NCI-H1092 (cell line): ENCODE results near the gene ROS1.

Experiments used
- DNase-seq: peaks from one replicate; lab custom pipeline; 2025; lab: John Stamatoyannopoulos, UW

The ROS1 gene

DNA sequence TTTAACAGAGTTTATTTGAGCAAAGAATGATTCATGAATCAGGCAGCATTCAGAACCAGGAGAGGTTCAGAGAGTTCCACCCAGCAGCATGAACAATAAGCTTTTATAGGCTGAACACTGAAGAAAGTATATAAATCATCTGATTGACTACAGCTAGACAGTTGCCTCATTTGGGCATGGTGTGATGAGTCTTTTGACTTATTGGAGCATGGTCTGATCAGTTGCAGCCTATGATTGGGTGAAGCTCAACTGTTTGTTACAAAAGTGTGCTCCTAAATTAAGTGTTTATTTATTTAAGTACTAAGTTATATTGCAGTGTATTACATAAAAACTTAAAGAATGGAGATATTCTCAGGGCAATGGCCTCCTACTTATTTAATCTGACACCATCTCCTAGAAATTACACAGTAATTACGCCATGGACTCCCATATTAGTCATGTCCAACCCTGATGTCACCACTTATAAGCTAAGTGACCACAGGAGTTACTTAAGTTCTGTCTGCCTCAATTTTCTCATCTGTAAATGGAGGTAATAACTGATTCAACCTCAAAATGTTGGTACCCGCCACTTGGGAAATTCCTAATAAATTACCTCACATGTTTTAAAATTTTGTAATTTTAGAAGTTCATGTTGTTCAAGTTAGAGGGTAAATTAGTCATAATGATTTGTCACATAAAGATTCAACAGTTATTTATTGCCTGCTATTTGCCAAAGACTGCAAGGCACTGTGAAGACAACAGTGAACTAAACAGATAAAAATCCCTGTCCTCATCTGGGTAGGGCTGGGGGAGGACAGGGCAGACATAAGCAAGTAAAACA, 15.2 kb upstream of the ROS1 start:
- DNase-seq, result no peak

DNA sequence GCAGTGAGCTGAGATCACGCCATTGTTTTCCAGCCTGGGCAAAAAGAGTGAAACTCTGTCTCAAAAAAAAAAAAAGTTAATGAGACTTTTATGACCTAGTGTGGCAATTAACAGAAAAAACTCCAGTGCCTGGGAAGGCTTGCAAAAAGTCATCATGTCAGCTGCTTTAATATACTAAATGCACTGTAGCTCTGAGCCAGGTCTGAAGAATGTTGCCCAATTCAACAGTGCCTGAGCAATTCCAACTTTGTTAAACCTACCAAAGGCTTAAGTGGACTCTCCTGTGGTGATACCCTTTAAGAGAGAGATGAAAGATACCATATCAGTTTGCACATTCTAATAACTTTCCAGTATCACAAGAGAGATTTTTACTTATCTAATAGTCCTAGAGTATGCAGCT, 6.5 kb upstream of the ROS1 start:
- DNase-seq, result no peak

DNA sequence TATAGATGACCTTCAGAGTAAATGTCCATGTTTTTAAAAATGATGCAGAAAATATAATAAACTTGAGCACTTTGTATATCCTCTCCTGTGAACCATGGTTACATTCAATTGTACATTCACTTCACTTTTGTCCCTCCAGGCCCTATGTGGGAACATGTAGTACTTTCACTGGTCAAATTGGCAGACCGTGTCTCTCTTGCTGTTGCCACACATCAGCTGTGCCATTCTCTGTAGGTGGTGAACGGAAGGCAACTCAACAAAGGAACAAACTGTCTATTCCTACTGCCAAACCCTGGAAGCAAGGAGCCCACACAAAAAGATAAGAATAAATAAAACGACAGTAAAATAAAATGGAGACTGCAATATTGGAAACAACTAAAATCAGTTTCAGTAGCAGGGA, 2.0 kb downstream of the ROS1 start:
- no peak for DNase-seq

DNA sequence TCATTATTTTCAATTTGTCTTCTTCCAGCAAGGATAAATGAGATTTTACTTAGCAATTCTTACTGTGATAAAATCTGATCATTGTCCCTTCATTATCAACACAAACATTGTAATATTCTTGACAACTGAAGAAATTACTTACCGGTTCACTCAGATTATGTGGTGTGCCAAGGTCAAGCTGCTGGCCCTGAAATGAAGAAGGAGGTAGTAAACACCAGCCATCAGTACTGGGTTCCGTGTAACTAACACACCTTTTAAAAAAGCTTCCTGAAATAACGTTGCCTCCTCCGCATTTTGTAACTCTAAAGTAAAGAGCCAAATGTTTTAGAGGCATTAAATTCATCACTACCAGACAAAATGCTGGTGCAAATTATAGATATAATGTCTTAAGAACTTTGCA, 7.4 kb downstream of the ROS1 start:
- DNase-seq, result no peak

DNA sequence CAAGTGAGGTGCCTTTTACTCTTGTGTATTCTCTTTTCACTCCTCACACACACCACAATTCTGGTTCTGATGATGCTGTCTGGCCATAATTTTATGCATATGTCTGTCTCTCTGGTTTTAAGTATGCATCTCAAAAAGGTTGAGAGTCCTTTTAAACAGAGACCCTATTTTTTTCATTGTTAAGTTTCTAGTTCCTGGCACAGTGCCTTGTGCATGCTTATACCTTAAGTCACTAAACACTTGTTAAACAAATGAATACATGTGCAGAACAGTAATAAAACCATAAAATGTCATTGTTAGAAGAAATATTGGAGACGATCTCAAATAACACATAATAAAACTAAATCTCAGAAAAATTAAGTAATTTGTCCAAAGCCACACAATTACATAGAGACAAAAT, 7.9 kb downstream of the ROS1 start:
- no peak for DNase-seq

DNA sequence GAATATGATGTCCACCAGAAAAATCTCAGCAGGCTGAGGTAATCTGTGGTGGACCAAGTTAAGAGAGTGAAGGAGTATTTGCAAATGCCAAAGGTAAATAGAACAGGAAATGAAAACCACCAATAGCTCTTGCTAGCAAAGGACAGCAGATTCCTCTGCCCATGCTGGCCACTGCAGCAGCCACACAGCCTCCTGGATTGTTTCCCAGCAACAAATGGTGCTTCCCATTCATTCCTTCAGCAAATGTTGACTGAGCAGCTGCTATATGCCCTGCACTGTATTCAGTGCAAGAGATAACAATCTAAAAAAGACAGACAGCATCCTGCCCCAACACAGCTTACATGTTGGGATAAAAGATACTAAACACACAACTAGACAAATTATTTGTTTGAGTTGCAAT, 11.0 kb downstream of the ROS1 start:
- DNase-seq, result no peak

DNA sequence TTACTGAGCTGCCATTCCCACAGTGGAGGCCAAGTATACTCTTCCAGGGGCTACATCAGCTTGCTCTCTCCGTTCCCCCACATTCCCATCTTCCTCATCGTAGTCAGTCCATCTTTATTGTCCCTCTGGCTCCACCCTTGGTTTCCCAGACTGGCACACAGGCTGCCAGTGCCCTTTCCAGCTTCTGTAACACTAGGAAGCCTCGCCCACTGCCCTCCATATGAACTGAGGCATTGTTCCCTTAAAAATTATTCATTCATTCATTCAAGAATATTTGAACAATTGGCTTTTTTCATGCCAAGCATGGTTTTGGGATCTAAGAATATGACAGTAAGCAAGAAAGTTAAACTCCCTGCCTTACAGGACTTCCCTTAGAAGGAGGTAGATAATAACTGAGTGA, 14.3 kb downstream of the ROS1 start:
- no peak for DNase-seq

DNA sequence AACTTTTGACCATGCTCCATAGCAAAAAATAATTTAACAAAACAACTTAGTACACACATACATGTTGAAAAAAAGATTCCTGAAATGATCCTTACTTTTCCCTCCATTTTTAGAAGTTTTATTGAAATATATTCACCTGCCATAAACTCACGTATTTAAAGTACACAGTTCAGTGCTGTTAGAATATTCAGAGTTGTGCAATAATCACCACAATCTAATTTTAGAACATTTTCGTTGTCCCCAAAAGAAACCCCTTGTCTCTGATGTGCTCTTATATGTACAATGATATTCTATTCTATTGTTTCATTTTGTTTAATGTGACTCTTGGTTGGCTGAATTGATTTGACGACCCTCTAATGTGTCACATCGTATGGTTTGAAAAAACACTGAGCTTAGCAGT, 15.9 kb downstream of the ROS1 start:
- DNase-seq, result no peak

DNA sequence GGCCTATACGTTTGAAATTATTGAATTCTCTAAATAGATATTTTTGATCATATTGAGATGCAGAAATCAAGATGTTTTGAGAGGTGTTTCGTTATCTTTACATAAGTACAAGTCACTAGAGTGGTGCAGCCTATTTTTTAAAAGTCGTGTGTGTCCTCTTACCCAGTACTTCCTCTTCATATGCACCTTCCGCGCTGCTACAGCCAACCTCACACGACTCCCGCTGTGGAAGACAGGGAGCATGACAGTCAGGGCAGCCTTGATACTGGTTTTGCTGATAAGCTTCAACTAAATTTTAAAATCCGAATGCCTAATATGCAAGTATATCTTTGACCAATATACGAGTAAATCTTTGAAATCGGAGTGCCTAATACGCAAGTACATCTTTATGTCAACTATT, 16.3 kb downstream of the ROS1 start:
- DNase-seq, result no peak

DNA sequence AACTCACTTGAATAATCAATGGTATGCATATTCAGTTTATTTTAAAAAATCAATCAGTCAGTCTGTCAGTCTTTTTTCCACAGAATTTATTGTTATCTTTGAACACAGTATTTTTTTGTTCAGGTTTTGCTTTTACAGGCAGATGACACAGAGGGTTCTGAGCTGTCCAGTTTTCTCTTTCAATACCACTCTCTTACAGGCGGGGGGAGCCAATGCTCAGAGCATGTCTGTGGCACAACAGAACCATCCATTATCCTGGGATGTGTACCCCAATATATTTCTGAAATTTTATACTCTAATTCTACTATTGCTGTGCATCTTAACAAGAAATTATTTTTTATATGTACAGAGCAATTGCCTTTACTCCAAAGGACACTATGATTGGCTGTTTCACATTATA, 21.2 kb downstream of the ROS1 start:
- no peak for DNase-seq

DNA sequence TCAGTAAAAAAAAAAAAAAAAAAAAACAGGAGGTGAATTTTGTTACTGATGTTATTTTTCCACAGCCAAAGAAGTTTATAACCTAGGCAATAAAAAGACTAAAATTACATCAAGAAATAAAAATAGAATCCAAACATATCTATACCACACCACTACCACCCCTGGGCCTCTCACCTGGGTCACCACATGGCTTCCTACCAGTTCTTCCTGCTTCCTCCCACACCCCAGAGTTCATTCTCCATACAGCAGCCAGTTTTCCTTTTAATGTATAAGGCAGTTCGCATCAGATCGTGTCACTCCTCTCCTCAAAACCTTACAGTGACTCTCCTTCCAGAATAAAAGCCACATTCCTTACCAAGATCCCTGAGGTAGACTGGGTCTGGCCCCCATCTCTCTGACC, 23.9 kb downstream of the ROS1 start:
- DNase-seq, result no peak

DNA sequence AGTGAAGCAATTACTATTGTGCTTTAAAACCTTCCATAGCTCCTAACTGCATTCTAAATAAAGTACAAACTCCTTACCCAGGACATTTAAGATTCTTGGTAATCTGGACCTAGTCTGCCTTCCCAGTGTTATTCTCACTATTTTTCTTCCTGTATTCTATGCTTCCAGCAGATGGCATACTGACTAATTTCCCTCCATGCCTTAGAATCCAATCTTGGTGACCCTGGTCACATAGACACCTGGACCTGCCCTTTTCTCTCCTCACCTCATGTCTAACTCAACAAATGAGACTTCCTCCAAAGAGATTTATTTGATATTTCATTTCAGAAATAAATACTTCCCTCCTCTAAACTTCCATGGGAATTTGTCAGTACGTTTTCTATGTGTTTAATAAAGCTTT, 25.8 kb downstream of the ROS1 start:
- no peak for DNase-seq

DNA sequence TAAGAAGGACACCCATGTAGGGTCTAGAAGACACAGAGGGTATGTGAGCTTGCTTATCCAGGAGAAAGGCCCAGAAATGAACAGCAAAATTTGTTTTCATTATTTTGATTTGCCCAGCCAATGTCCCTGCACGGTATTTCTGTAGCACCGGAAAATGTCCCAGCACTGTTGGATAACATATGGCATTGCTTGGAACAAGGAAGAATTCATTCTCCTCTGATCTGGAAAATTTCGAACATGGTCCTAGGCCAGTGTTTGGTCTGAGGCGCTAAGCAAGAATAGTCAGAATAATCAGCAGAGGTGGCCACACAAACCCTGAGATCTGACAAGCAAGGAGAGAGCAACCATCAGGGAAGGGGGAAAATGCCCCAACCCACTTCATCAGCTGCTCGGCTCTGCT, 26.6 kb downstream of the ROS1 start:
- DNase-seq, result no peak

DNA sequence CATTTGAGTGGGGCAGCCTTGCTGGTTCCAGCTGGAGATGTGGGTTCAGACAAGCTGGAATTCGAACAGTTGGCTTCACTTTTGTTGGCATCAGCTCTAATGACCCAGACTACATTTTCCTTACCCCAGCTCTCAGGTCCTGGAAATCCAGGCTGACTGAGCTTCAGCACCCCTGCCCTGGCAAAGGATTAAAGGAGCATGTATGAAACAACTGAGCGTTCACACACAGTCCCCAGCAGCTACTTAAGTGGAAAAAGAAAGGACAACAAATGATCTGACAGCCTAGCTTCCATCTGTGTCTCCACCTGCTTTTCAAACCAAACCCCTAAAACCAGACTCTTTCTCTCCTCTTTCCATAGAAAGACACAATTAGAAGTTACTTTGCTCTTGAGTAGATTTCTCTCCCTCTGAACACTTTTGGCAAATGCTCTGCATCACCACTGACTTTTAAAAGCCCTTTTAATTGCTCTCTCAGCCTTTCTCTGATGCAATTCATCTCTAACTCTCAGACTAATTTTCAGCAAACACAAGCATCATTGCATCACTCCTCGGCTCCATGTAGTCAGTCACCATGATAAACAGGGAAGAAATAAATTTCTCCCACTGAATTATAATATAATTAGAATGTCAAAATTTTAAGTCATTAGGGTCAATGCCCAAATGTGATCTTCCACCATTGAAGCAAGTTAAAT, 28.1 kb downstream of the ROS1 start:
- no peak for DNase-seq

DNA sequence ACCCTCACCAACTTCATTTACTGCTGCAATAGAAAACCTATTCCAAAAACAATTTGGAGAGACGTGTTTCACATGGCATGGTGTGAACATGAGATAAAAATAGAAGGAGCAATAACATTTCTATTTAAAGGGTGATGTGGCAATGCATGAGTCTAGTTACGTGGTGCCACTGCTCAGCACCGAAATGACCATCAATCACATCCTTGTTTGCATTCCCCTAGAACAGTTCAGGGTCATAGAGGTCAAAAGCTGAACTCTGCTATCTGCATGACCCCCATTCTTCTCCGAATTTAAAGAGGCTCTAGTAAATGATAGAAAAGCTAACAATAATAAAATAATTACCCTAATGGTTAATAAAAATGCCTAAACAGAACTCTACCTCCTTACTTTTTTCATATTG, 29.5 kb downstream of the ROS1 start:
- DNase-seq, result no peak

DNA sequence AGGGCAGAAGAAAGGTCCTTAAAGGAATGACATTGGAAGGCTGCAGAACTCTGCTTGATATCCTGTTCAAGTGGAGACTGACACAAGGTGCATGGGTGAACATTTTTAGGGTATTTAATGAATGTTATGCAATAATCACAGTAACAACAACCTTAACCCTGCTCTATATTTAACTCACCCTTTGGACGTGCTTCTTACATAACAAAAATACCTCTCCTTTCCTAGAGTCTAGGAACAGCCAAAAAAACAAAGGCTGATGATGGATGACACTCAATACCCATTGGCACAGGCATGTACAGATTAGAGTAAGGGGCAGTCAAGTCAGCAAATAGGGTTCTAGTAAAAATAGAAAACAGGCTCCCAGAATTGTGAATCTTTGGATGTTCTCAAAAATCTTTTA, 30.6 kb downstream of the ROS1 start:
- no peak for DNase-seq

DNA sequence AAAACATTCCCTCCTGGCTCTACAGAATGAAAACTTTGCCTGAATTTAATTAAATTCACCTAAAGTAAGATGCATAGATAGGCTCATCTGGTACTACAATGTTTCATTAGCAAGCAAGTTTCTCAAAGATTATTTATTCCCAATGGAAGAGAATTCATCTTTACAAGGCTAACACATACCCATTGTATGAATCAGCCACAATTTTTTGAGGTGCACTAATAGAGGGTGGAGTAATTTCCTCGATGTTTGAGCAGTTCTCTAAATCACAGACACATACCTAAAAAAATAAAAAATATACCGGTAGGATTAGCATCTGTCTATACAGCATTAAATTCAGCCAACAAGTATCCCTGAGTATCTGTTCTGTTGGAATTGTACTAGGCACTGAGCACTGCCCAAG, 32.7 kb downstream of the ROS1 start:
- no peak for DNase-seq

DNA sequence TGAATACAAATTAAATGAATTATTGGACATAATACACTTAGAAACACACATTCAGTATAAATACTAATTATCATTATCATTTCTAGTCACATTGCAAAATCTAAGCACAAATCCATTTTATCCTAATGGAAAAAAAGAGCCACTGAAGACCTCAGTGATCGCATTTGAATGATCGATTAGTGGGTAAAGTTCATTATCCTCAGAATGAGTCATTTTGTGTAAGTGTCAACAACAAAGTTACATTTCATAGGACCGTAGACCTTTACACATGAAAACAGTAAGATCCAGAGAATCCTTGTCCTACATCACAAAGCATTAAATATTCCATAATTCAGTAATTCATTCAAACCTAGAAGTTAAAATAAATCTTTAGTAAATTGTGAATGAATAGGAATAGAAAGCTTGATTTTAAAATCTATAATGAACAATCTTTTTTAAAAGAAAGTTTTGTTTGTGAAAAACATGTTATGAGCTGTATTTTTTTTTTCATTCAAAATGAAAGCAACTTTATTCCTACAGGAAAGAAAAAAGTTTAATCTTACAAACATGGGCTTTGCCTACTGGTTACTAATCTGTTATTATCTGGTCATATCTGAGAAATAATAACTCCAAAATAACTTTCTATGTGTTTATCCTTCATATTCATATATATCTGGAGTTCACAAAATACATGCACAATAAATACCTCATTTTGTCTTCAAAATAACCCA, 33.7 kb downstream of the ROS1 start:
- DNase-seq, result no peak

DNA sequence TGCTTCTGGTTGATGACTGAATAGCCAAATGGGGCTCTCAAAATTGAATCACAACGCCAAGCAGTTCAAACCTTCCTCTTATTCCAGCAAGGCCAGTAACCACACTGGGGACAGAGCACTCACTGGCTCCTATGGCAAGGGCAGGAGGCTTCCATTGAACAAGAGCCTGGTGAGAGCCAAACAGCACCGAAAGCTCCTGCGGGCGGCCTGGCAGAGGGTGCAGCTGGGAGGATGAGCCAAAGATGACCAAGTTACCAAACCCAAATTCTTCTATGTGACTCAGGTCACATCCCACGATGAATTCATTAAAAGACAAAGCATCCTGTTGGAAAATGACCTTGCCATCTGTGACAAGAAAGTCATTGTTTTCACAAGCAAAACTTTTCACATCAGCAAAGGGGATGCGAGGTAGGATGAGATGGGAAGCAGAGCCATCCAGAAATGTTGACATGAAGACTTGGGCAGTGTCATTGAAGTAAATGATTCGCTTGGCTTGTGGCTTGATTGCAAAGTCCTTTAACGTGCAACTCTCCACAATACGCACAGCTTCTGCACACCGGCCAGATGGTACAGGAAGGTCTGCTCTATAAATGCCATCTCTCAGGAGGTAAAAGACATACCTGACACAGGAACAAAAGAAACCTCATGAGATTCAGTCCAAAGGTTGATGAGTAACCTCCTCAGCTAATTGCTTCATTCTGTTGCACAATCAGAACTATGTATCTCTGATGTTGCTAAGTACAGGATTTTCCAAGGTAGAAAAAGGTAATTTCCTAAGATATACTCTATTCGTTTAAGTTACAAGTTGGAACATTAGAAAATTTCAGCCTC, 36.3 kb downstream of the ROS1 start:
- no peak for DNase-seq

DNA sequence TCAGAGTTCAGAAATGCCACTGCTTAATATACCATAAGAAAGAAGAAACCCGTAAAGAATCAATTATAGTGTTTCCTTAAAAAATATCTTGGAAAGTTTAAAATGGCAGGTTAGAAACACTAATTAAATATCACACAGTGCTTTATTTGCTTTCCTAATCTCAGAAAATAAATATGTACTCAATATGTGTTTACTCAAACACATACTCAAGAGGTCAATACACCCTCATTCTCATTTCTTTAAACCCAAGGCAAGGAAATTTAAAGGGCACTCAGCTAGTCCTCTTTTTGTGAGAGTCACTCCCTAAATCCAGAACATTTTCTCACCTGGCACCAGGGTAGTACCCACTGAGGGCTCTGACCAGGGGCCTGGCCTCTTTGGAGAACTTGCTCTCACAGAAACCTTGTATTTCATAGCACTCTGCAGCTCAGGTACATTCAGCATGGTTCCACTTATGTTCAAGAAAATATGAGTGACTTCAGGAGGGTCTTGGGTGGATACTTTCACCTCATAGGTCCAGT, 38.2 kb downstream of the ROS1 start:
- DNase-seq, result no peak

DNA sequence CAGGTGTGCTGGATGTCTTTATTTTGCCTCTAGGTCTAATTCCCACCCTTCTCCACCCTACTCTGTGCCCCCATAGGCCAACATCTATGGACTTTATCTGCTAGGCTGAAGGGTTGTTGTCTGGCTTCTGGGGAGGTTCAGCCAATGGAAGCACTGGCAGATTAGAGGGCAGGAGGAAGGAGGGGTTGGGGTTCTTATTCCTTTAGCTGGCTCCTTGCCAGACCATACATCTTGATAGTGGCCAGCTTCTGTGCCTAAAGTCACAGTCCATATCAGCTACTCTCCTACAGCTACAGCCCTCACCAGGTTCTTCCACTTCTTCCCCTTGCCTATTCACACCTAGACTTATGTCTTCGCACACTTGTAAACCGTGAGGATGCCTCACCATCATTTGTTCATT, 41.1 kb downstream of the ROS1 start:
- no peak for DNase-seq

DNA sequence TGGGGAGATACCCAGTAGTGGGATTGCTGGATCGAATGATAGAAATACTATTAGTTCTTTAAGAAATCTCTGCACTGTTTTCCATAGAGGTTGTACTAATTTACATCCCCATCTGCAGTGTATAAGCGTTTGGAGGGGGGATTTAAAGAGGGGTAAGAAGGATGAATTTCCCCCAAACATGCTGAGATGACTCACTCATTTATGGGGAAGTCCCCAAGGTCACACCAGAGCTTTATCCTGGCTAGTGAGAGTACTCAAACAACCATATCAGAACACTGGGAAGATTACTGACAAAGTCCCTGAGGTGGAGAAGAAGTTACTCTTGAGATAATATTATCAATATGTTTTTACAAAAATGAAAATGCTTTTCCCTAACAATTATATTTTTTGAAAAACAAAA, 44.0 kb downstream of the ROS1 start:
- DNase-seq, result no peak
